A172 (cell line): ENCODE data around the gene LRRC23. TPM values are rescaled to one million over a fixed set of nuclear protein-coding genes. Genes with fewer than 3 reads are reported as not detected.
A peak's percentile ranks its signal among the peaks of the same experiment; 100 is the strongest.

Source experiments
- DNase-seq: peaks from one replicate; pipeline ENCODE4 v3.0.0-alpha.2; 2015; ENCODE audit warnings: low spot score
- total RNA-seq: library from RNA; depleted of rRNA; stranded (reverse); fragments of >200 nt; shearing (Covaris generic); gene quantifications from 2 replicates; pipeline ENCODE4 v1.2.3, GENCODE V29; 2014

Gene LRRC23
- total RNA-seq, 1 experiment from 2014 or later = 14.4 TPM

DNA sequence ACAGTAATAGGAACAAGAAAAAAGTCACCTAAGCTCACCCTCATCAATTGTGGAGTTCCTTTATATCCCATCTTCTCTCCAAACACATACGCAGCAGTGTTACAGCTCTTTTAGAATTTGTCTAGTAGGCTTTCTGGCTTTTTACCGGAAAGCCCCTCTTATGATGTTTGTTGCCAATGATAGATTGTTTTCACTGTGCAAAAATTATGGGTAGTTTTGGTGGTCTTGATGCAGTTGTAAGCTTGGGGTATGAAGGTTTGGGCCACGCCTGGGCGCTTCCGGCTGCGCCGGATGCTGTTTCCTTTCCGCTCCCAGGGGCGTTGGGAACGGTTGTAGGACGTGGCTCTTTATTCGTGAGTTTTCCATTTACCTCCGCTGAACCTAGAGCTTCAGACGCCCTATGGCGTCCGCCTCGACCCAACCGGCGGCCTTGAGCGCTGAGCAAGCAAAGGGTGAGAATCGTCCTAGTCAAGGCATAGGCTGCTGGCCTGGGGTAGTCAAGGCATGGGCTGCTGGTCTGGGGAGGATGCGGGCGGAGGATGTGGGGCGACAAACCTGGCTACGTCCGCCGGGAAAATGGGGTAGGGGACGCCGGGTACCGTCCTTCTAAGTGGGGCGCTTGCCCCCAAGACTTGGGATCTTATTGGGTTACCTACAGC lies 39.2 kb downstream of the LRRC23 start, which contains the start of the genes C12orf57 and RNU7-1:
C12orf57 (plus strand) TSS at position 301 of the 659 bp plus-strand sequence; CDS start at position 401, 100 bp downstream.
RNU7-1 (plus strand) TSS at position 95 of the 659 bp plus-strand sequence.
- peak; percentile 50 for DNase-seq

DNA sequence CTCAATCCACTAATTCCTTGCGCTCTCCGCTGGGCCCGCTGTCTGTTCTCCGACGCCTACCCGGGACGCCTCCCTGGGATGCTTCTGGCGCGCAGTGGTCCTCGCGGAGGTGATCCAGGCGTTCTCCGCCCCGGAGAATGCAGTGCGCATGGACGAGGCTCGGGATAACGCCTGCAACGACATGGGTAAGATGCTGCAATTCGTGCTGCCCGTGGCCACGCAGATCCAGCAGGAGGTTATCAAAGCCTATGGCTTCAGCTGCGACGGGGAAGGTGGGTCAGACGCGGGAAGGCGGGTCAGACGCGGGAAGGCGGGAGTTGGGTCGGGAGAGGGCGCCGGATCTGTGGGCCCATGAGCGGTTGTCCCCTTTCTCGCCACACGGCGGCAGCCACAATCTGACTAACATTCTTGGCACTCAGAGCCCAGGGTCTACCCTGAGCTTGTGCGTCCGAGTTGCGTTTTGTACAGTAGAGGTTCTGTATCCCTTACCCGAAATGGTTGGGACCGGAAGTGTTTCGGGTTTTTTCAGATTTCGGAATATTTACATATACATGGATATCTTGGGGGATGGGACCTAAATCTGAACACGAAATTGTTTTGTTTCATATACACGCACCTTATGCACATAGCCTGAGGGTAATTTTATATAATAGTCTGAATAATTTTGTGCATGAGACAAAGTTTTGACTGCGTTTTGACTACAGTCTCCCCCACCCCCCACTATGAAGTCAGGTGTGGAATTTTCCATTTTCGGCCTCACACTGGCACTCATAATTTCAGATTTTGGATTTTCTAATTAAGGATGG lies 40.0 kb downstream of the LRRC23 start:
- DNase-seq = peak; percentile 38

DNA sequence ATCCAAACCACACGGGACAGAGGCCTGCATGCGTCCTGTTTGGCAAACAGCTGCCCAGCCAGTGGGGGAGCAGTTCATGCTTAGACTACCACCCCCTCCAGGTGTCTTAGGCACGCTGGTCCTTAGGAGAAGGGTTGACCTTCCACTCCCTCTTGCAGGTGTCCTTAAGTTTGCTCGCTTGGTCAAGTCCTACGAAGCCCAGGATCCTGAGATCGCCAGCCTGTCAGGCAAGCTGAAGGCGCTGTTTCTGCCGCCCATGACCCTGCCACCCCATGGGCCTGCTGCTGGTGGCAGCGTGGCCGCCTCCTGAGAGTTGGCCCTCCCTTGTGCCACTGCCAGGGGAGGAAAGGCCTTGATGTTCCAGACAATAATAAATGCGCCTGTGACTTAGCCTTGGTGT lies 41.0 kb downstream of the LRRC23 start:
- no peak for DNase-seq

DNA sequence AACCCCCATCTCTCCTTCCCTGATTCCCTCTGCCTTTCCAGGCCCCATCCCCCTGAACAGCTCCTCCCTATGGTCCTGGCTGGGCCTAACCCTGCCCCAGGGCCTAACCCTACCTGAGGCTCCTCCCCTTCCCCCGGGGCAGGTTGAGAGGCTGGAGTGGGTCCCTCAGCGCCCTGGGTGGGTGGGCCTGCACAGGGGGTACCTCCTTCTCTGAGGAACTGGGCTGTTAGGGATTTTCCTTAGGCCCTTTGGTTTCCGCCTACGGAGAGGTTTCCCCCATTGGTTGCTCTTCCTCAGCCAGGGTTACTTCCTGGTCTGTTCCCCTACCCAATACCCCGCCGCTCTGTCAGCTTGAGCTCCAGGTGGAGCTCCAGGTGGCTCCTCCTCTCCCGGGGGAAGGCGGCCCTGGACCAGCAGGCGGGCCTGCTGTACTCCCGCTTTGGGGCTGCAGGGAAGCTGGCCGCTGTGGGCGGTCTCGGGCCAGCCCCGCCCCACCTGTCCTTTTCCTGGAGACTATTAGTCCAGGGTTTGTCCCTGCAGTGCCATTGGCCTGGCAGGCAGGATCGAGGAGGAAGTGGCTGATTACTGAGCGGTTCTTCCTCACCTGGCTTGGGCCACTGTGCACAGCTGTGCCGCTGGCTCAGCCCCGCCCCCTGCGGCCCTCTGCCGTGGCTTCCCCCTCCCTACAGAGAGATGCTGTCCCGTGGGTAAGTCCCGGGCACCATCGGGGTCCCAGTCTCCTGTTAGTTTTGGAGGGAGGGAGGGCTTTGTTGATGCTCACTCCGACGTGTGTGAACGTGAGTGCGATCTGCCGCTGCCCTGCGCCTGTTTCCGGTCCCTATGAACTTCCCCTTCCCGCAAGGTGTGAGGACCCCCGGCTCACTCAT lies 41.7 kb downstream of the LRRC23 start:
- no peak for DNase-seq

DNA sequence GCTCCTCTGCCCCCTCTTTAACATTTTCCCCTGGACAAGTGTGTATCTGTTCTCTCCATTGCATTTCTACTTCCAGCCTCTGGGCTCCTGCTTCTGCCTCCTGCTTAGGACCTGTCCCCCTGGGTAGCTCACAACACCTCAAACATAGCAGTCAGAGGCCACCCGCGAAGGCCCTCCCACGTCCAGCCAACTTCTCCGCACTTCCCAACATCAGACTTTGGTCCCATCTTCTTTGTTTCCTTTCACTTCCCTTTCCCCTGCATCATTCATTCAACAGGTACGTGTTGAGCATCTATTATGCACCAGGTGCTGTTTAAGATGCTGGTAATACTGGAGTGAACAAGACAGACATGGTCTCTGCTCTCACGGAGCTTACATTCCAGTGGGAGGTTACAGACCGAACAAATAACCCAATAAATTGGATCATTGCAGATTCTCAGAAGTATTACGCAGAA lies 42.3 kb downstream of the LRRC23 start:
- DNase-seq = no peak

DNA sequence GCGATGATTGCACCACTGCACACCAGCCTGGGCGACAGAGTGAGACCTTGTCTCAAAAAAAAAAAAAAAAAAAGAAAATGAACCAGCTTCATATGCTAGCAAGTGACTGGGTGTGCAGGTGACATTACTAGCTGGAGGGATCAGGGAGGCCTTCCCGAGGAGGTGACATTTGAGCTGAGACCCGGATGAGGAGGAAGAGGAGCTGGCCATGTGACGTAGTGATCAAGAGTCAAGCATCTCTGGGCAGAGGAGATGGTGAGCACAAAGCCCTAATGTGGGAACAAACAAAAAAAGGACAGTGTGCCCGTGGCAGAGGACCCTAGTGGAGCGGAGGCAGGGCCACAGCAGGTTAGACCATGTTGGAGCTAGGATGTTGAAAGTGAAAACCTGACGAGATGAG lies 43.0 kb downstream of the LRRC23 start:
- no peak for DNase-seq

DNA sequence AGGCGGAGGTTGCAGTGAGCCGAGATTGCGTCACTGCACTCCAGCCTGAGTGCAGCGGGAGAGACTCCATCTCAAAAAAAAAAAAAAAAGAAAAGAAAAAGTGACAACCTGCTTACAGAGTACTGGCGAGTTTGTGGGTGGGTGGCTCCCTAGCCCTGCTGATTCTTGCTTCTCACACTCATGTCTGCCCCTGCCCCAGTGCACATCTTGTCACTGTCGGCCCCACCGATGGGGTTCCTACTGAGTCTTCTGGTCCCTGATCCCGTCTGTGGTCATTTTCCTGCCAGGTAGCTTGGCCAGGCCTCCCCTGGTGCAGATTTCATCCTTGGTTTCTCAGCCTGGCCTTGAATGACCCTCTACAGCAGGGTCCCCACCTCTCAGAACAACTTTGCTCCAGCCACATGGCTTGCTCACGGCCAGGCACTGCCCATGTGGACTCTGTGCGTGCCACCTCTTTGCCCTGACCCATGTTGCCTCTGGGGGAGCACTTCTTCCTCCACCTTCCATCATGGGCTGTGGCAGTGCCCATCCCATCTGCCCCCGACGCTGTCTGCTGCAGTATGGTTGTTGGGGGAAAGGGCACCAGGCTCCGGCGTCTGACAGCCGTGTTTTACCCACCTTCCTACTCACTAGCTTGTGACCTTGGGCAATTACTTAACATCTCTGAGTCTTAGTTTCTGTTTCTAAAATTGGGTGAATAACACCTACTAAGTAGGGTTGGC lies 44.4 kb downstream of the LRRC23 start:
- no peak for DNase-seq

DNA sequence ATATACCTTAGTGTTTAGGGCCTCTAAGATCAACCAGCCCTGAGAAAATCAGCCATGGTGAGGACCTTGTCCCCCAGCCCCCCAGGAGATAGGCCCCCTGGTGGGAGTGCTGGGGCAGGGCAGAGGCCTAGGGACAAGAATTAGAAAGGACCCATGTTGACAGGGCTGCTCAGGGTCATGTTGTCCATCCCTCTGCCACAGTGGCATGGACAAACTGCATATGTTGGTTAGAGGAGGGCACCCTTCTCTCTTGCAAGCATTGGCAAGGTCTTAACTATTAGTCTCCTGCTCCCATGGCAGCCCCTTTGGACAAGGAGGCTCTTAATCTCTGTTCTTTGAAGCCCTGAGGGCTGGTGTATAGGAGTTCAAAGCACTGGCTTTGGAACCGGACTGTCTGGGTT lies 45.8 kb downstream of the LRRC23 start:
- no peak for DNase-seq

DNA sequence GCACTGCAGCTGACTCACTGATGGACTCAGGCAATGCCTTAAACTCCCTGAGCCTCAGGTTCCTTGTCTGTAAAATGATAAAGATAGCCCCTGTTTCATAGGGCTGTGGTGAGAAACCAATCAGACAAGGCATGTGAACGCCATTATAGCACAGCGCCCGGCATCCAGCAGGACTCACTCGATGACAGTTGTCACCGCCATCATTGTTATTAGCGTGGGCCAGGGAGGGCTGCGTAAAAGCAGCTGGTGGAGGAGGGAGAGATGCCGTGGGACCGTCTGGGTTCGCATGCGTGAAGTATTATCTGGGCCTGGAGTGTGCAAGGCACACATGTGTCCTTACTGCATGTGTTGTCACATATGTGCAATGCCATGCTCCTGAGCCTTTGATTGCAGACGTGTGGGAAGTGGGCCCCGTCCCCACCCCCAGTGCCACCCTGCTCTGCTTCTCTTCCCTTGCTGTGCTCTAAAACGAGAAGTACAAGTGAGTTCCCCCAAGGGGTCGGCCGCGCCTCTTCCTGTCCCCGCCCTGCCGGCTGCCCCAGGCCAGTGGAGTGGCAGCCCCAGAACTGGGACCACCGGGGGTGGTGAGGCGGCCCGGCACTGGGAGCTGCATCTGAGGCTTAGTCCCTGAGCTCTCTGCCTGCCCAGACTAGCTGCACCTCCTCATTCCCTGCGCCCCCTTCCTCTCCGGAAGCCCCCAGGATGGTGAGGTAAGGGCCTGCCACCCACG lies 46.4 kb downstream of the LRRC23 start, which contains the start of gene PTPN6:
PTPN6 (plus strand) TSS at position 546 of the 730 bp plus-strand sequence; CDS start at position 703, 157 bp downstream.
- no peak for DNase-seq

DNA sequence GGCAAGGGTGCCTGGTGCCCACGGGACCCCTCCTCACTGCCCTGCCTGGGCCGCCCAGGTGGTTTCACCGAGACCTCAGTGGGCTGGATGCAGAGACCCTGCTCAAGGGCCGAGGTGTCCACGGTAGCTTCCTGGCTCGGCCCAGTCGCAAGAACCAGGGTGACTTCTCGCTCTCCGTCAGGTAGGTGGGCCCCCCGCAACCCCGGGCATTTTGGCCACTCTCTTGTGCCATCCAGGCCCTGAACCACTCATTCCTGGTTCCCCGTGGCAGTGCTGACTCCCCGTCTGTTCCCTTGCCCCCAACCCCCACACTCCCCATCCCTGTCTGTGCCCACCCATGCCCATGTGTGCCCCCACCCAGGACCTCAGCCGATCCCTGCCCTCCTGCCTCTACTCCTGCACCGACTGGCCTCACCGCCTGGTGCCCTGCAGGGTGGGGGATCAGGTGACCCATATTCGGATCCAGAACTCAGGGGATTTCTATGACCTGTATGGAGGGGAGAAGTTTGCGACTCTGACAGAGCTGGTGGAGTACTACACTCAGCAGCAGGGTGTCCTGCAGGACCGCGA lies 47.0 kb downstream of the LRRC23 start:
- no peak for DNase-seq

DNA sequence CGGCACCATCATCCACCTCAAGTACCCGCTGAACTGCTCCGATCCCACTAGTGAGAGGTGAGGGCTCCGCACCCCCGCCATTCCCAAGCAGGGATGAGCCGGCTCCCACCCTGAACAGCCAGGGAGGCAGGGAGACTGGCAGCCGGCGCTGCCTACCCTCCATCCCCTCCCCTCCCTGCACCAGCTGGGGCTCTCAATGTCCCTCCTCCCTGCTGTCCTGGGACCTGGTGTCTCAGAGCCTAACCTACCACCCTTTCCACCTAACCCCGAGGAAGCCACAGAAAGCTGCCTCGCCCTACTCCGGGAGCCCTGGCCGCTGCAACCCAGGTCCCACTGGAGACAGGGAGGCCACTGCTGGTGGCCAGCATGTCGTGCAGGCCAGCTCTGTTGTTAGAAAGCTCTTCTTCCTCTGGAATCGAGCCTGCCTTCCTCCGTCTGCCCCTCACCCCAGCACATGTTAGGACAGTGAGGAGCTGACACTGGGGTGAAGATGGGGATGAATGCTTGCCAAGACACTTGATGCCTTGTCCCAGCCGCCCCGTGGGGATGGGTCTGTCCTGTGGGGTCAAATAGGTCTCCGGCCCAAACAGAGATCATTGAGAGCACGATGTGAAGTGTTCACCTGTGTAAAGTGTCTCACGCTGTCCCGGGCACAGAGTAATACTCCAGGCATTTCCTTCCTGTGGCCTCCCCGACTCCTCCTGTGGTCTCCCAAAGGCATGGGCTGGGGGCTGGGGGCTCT lies 47.7 kb downstream of the LRRC23 start:
- DNase-seq = no peak

DNA sequence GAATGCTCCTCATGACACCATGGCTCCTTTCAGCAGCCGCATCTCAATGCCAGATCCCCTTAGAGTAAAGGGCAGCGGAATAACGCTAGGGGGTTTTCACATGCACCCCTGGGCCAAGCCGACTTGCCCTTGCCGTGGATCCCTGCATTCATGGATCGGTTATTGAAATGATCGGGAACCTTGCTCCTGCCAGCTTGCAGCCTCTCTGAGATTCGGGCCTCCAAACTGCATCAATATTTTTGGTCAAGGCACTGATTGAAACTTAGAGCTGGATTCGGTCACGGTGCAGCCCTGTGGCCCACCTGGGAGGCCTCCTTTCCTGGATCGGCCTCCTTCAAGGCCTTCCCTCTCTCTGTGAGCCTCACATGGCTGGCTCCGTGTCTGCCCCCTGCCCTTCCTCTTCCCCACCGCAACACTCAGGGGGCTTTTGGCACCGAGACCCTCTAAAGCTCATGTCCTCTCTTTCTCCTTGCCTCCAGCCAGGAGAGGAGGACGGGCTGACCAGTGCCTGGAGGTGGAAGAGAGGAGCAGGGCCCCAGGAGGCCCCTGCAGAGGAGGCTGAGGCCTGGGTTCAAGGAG lies 48.3 kb downstream of the LRRC23 start:
- no peak for DNase-seq

DNA sequence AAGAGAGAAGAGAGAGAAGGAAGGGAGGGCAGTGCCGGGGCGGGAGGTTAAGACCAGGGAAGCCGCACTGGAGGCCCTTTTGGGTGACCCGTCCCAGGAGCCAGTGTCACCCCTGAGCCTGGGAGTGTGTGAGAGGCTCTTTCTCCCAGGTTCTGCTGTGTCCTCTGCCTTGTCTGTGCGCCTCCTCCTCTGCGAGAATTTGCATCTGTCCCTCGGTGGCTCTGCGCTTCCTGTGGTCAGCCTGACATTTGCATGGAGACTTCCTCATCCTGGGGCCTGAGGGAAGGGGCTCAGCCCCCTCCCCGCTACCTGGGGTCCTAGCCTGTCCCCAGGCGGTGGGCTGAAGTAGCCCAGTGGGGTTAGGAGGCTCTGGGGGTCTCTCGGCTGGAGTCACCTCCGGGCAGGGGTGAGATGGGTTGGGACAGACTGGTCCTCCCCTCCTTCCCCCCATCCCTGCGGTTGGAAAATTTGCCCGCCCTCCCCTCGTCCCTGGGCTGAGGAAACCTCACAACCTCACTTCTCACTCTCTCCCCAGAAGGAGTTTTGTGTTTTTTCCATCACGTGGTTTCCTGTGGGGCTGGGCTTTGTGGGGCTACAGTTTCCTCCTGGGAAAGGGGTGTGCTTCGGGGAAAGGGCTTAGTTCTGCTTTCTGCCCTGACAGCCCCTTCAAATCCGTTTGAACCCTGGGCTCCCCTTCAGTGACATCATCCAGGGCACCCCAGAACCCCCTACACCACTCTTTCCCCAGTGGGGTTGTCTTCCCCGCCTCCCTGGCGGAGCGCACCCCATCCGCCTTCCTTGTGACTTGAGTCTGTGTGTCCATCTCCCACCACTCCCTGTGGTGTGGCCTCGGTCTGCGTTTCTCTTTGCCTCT lies 49.1 kb downstream of the LRRC23 start:
- DNase-seq = no peak

DNA sequence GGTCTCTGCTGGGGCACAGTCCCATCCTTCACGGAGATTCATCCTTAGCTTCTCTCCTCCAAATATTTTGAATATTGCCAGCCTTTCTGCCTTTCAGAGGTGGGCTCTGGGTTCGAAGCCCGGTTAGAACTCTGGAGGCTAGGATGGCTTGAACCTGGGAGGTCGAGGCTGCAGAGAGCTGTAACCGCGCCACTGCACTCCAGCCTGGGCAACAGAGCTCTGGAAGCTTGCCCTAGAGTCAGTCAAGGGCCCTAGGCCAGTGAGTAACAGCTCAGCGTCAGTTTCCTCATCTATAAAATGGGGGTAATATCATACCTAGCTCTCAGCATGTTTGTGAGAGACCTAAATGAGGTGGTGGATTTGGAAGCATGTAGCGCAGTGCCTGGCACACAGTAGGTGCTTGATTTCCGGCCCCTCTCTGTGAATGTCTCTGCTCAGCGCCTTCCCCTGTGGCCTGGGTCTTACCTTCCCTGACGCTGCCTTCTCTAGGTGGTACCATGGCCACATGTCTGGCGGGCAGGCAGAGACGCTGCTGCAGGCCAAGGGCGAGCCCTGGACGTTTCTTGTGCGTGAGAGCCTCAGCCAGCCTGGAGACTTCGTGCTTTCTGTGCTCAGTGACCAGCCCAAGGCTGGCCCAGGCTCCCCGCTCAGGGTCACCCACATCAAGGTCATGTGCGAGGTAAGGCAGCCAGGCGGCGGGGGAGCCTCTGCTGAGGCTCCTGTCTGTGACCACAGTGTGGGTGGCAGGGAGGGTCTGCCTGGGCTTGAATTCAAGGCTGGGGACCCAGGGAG lies 49.9 kb downstream of the LRRC23 start:
- no peak for DNase-seq

DNA sequence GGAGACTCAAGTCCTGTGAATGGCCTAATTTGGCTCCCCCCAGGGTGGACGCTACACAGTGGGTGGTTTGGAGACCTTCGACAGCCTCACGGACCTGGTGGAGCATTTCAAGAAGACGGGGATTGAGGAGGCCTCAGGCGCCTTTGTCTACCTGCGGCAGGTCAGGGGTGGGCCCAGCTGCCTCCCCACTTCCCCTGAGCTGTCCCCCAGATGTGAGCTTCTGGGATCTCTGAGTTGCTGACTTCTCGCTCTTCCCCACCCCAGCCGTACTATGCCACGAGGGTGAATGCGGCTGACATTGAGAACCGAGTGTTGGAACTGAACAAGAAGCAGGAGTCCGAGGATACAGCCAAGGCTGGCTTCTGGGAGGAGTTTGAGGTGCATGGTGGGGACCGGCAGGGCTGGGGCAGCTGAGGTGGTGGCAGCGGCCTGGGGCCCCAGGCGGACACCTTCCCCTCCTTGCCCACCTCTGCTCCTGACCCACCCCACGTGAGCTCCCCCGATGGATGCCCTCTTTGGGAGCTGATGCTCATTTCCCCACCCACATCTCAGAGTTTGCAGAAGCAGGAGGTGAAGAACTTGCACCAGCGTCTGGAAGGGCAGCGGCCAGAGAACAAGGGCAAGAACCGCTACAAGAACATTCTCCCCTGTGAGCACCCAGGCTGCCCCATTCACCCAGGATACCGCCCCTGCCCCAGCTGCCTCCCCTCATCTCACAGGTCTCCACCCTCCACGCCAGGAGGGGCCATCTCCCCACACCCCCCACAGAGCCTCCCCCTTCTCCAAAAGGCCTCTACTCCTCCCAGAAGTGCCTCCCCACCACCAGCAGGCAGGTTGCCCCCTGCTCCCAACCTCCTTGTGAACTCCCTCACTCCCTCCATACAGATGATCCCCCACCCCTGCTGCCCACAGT lies 50.7 kb downstream of the LRRC23 start:
- no peak for DNase-seq
